Liver (tissue), 9 donors: ENCODE data around the gene SLC25A6. TPM values are rescaled to one million over a fixed set of nuclear protein-coding genes. Genes with fewer than 3 reads are reported as not detected.

Experiments used
- DNase-seq: peaks from one replicate; pipeline ENCODE4 v3.0.0-alpha.2; 2017; ENCODE audit warnings: low spot score
- H3K27ac ChIP-seq, 2 donors: one replicate each; pipeline ENCODE4 v1.7.0; 2013; ENCODE audit warnings: inconsistent platforms in 2 of 2, low read length in 2 of 2, control low read depth in 1 of 2, low read depth in 1 of 2, mild to moderate bottlenecking in 1 of 2
- H3K27me3 ChIP-seq, 4 donors: one replicate each; pipeline versions ENCODE4 v1.6.1 to v1.7.0; 2013; ENCODE audit warnings: low read length in 3 of 4, inconsistent platforms in 1 of 4, mild to moderate bottlenecking in 1 of 4, moderate library complexity in 1 of 4; ENCODE audit not compliant: control insufficient read depth in 4 of 4, insufficient read depth in 4 of 4
- H3K36me3 ChIP-seq, 4 donors: one replicate each; pipeline versions ENCODE4 v1.6.1 to v1.7.0; 2013; ENCODE audit warnings: low read length in 3 of 4, mild to moderate bottlenecking in 3 of 4, low read depth in 1 of 4, moderate library complexity in 1 of 4; ENCODE audit not compliant: control insufficient read depth in 4 of 4, insufficient read depth in 3 of 4
- H3K4me1 ChIP-seq, 4 donors: one replicate each; pipeline versions ENCODE4 v1.6.1 to v1.7.0; 2013; ENCODE audit warnings: low read length in 3 of 4, mild to moderate bottlenecking in 3 of 4, moderate library complexity in 1 of 4; ENCODE audit not compliant: control insufficient read depth in 4 of 4, insufficient read depth in 4 of 4
- H3K4me3 ChIP-seq, 3 donors: one replicate each; pipeline versions ENCODE4 v1.6.1 to v1.7.0; 2013; ENCODE audit warnings: low read length in 3 of 3, control low read depth in 1 of 3, low read depth in 1 of 3, mild to moderate bottlenecking in 1 of 3
- H3K9ac ChIP-seq, 2 donors: one replicate each; pipeline ENCODE4 v1.7.0; 2013; ENCODE audit warnings: low read length in 2 of 2, mild to moderate bottlenecking in 2 of 2, moderate library complexity in 2 of 2, control low read depth in 1 of 2, low read depth in 1 of 2
- H3K9me3 ChIP-seq, 4 donors: one replicate each; pipeline versions ENCODE4 v1.6.1 to v1.7.0; 2013; ENCODE audit warnings: low read length in 3 of 4; ENCODE audit not compliant: control insufficient read depth in 4 of 4
- EGR1 ChIP-seq, 2 donors: IDR thresholded peaks; 2 replicates each; pipeline ENCODE4 v1.6.1; 2016 to 2018; ENCODE audit warnings: antibody characterized with exemption in 2 of 2, low read depth in 2 of 2
- FOXA1 ChIP-seq: IDR thresholded peaks from 2 replicates; pipeline ENCODE4 v1.6.1; 2016; ENCODE audit warnings: antibody characterized with exemption
- FOXA2 ChIP-seq: IDR thresholded peaks from 2 replicates; pipeline ENCODE4 v1.6.1; 2016; ENCODE audit warnings: antibody characterized with exemption
- GABPA ChIP-seq, 2 donors: IDR thresholded peaks in 1 of 2; conservative IDR thresholded peaks in 1 of 2; 2 replicates each; pipeline ENCODE4 v1.6.1; 2016; ENCODE audit warnings: antibody characterized with exemption in 2 of 2, mild to moderate bottlenecking in 1 of 2, moderate library complexity in 1 of 2
- HNF4A ChIP-seq, 2 donors: conservative IDR thresholded peaks; 2 replicates each; pipeline ENCODE4 v1.6.1; 2016; ENCODE audit warnings: antibody characterized with exemption in 2 of 2, mild to moderate bottlenecking in 2 of 2
- HNF4G ChIP-seq: IDR thresholded peaks from 2 replicates; pipeline ENCODE4 v1.6.1; 2016; ENCODE audit warnings: antibody characterized with exemption
- JUND ChIP-seq, 2 donors: IDR thresholded peaks; 2 replicates each; pipeline ENCODE4 v1.6.1; 2016; ENCODE audit warnings: antibody characterized with exemption in 2 of 2
- NR2F2 ChIP-seq: IDR thresholded peaks from 2 replicates; pipeline ENCODE4 v1.6.1; 2016; ENCODE audit warnings: antibody characterized with exemption
- RAD21 ChIP-seq, 2 donors: IDR thresholded peaks; 2 replicates each; pipeline ENCODE4 v1.6.1; 2016; ENCODE audit warnings: antibody characterized with exemption in 2 of 2, mild to moderate bottlenecking in 2 of 2
- RXRA ChIP-seq, 2 donors: IDR thresholded peaks; 2 replicates each; pipeline ENCODE4 v1.6.1; 2017 to 2018; ENCODE audit warnings: antibody characterized with exemption in 2 of 2, mild to moderate bottlenecking in 1 of 2
- SP1 ChIP-seq: IDR thresholded peaks from 2 replicates; pipeline ENCODE4 v1.6.1; 2018; ENCODE audit warnings: antibody characterized with exemption, mild to moderate bottlenecking
- TAF1 ChIP-seq: conservative IDR thresholded peaks from 2 replicates; pipeline ENCODE4 v1.6.1; 2016; ENCODE audit warnings: antibody characterized with exemption, mild to moderate bottlenecking
- YY1 ChIP-seq: IDR thresholded peaks from 2 replicates; pipeline ENCODE4 v1.6.1; 2016; ENCODE audit warnings: antibody characterized with exemption, mild to moderate bottlenecking
- WGBS: extraction: QIAGEN DNeasy Blood & Tissue Kit; methylation state at CpG from one replicate; pipeline ENCODE4 v1.1.7; 2013; 5-methylcytosine and 5-hydroxymethylcytosine counted together
- polyA plus RNA-seq, 2 donors: library from polyadenylated mRNA; stranded (reverse) in 1 of 2; unstranded in 1 of 2; fragments of 200-250 nt in 1 of 2; fragments of >200 nt in 1 of 2; fragmentation: Nextera tagmentation in 1 of 2; extraction: Ambion mirVana in 1 of 2; gene quantifications; one replicate each; pipeline versions ENCODE4 v1.2.1 to v1.2.3, GENCODE V29; 2013 to 2015
- total RNA-seq, 2 donors: library from RNA; depleted of rRNA; stranded (reverse); fragments of >200 nt; gene quantifications; one replicate each; pipeline ENCODE4 v1.2.3, GENCODE V29; 2014
- TF ChIP-seq, protein P1 (sequence below): IDR thresholded peaks from 2 replicates; pipeline ENCODE4 v1.6.1; 2016; ENCODE audit warnings: antibody characterized with exemption, mild to moderate bottlenecking
- TF ChIP-seq, protein P2 (sequence below): fragments of 150-350 bp; IDR thresholded peaks from 2 replicates; pipeline ENCODE4 v1.5.1; 2017; ENCODE audit warnings: improper control_type of control experiment, low read depth, low read length; ENCODE audit not compliant: missing input control
- TF ChIP-seq, protein P3 (sequence below): IDR thresholded peaks from 2 replicates; pipeline ENCODE4 v1.6.1; 2016; ENCODE audit warnings: antibody characterized with exemption
- TF ChIP-seq, protein P4 (sequence below): IDR thresholded peaks from 2 replicates; pipeline ENCODE4 v1.6.1; 2016; ENCODE audit warnings: antibody characterized with exemption
- TF ChIP-seq, protein P5 (sequence below): IDR thresholded peaks from 2 replicates; pipeline ENCODE4 v1.6.1; 2016; ENCODE audit warnings: antibody characterized with exemption
- donor health status: healthy.
- donor health status: healthy.
- donor health status: healthy.
- donor health status: healthy.
- donor health status: healthy.

Gene SLC25A6
- total and polyA plus RNA-seq, 4 donors, result 44.8 to 110 (median 64.0) TPM

DNA sequence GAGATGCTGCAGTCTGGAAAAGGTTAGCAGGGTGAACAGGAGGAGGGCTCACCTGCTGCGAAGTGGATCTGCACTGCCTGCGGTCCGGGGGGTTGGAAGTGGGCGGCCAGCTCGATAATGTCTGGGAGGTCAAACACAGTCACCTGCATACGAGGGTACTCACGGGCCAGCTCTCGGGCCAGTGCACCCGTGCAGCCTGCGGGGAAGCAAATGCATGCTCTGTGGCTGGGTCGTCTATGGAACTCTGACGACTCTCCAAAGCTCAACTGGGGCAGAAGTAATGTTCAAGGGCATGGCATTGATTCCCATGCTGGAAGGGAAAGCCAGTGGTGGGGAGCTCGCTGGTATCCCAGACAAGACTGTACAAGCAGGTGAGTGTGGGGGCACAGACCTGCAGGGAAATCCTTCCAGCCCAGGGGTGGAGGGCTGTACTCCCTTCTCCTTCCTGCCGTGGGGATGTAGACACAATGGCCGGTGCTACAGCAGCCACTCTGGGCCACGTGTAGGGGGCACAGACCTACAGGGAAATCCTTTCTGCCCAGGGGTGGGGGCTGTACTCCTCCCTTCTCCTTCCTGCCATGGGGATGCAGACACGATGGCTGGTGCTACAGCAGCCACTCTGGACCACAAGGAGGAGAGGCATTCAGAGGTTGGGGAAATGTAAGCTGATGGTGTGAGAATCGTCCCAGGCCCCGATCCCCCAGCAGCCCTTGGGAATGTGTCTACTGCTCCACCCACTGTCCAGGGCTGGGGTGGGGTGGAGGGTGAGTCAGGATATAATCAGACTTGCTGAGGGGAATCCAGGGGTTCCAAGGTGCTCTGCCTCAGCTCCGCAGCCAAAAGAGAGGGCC is 26.2 kb upstream of the SLC25A6 start:
- WGBS, result 92% methylated on average over 20 of the region's 20 CpGs
- Histone ChIP-seq H3K9ac (no peak overlapping the region), H3K9me3 (peaks cover 1 to 8% (median 7%) of the 10 kb centered on the region in 4 donors), H3K4me3 (no peak overlapping the region), H3K36me3 (peaks cover 9 to 46% (median 24%) of the 10 kb centered on the region in 4 donors), H3K27ac (no peak overlapping the region), H3K27me3 (no peaks in the 10 kb centered on the region), H3K4me1 (no peaks in the 10 kb centered on the region)
- no peak for TF ChIP-seq SP1
- TF ChIP-seq RXRA (IDR thresholded peaks at IDR 0.05), result no peak
- TF ChIP-seq, protein P1, sequence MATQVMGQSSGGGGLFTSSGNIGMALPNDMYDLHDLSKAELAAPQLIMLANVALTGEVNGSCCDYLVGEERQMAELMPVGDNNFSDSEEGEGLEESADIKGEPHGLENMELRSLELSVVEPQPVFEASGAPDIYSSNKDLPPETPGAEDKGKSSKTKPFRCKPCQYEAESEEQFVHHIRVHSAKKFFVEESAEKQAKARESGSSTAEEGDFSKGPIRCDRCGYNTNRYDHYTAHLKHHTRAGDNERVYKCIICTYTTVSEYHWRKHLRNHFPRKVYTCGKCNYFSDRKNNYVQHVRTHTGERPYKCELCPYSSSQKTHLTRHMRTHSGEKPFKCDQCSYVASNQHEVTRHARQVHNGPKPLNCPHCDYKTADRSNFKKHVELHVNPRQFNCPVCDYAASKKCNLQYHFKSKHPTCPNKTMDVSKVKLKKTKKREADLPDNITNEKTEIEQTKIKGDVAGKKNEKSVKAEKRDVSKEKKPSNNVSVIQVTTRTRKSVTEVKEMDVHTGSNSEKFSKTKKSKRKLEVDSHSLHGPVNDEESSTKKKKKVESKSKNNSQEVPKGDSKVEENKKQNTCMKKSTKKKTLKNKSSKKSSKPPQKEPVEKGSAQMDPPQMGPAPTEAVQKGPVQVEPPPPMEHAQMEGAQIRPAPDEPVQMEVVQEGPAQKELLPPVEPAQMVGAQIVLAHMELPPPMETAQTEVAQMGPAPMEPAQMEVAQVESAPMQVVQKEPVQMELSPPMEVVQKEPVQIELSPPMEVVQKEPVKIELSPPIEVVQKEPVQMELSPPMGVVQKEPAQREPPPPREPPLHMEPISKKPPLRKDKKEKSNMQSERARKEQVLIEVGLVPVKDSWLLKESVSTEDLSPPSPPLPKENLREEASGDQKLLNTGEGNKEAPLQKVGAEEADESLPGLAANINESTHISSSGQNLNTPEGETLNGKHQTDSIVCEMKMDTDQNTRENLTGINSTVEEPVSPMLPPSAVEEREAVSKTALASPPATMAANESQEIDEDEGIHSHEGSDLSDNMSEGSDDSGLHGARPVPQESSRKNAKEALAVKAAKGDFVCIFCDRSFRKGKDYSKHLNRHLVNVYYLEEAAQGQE, result no peak
- no peak for TF ChIP-seq TAF1
- no peak for TF ChIP-seq HNF4A (conservative IDR thresholded peaks at IDR 0.05)
- TF ChIP-seq RAD21 (IDR thresholded peaks at IDR 0.05), result no peak
- no peak for TF ChIP-seq HNF4G
- TF ChIP-seq, protein P2, sequence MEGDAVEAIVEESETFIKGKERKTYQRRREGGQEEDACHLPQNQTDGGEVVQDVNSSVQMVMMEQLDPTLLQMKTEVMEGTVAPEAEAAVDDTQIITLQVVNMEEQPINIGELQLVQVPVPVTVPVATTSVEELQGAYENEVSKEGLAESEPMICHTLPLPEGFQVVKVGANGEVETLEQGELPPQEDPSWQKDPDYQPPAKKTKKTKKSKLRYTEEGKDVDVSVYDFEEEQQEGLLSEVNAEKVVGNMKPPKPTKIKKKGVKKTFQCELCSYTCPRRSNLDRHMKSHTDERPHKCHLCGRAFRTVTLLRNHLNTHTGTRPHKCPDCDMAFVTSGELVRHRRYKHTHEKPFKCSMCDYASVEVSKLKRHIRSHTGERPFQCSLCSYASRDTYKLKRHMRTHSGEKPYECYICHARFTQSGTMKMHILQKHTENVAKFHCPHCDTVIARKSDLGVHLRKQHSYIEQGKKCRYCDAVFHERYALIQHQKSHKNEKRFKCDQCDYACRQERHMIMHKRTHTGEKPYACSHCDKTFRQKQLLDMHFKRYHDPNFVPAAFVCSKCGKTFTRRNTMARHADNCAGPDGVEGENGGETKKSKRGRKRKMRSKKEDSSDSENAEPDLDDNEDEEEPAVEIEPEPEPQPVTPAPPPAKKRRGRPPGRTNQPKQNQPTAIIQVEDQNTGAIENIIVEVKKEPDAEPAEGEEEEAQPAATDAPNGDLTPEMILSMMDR, result no peak
- TF ChIP-seq FOXA1, result no peak
- TF ChIP-seq GABPA (IDR thresholded peaks at IDR 0.05 in 1 of 2, conservative IDR thresholded peaks at IDR 0.05 in 1 of 2), result no peak
- TF ChIP-seq YY1, result no peak
- DNase-seq, result no peak

DNA sequence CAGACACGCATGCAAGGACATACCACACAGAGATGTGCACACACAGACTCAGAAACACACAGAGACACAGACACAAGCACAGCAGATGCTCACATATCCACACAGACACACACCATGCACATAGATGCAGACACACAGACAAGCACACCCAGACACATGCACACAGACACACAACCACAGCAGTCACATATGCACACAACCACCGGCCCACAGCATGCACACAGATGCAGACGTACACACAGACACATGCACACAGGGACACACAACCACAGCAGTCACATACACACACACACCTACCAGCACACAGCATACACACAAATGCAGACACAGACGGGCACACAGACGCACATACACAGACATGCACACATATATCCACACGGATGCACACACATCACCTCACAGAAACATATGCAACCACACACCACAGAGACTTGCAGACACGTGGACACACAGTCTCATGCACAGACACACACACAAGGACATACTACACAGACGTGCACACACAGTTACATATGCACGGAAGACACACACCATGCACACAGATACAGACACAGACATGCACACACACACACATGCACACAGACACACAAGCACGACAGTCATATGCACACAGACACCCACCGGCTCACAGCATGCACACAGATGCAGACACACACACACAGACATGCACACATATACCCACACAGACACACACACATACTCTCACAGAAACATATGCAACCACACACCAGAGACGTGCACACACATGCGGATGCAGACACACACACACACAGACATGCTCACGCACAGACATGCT is 25.2 kb upstream of the SLC25A6 start:
- H3K9ac ChIP-seq, result no peak overlapping the region
- TF ChIP-seq, protein P3, sequence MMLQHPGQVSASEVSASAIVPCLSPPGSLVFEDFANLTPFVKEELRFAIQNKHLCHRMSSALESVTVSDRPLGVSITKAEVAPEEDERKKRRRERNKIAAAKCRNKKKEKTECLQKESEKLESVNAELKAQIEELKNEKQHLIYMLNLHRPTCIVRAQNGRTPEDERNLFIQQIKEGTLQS, result no peak
- TF ChIP-seq FOXA1 (no peak), RAD21 (IDR thresholded peaks at IDR 0.05) (no peak), HNF4A (conservative IDR thresholded peaks at IDR 0.05) (no peak), YY1 (no peak), RXRA (IDR thresholded peaks at IDR 0.05) (no peak), FOXA2 (no peak), HNF4G (no peak), NR2F2 (no peak), EGR1 (IDR thresholded peaks at IDR 0.05; ENCODE audit: low read depth in 2 of 2) (no peak), JUND (IDR thresholded peaks at IDR 0.05) (no peak)
- TF ChIP-seq, protein P4, sequence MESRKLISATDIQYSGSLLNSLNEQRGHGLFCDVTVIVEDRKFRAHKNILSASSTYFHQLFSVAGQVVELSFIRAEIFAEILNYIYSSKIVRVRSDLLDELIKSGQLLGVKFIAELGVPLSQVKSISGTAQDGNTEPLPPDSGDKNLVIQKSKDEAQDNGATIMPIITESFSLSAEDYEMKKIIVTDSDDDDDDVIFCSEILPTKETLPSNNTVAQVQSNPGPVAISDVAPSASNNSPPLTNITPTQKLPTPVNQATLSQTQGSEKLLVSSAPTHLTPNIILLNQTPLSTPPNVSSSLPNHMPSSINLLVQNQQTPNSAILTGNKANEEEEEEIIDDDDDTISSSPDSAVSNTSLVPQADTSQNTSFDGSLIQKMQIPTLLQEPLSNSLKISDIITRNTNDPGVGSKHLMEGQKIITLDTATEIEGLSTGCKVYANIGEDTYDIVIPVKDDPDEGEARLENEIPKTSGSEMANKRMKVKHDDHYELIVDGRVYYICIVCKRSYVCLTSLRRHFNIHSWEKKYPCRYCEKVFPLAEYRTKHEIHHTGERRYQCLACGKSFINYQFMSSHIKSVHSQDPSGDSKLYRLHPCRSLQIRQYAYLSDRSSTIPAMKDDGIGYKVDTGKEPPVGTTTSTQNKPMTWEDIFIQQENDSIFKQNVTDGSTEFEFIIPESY, result no peak
- TF ChIP-seq, protein P1, result no peak
- TF ChIP-seq, protein P5, sequence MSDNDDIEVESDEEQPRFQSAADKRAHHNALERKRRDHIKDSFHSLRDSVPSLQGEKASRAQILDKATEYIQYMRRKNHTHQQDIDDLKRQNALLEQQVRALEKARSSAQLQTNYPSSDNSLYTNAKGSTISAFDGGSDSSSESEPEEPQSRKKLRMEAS, result no peak
- H3K4me3 ChIP-seq, result no peak overlapping the region
- no peak for DNase-seq
- H3K36me3 ChIP-seq, result peaks cover 11 to 46% (median 23%) of the 10 kb centered on the region in 4 donors
- H3K27ac ChIP-seq, result no peak overlapping the region
- peaks cover 0 to 5% (median 3%) of the 10 kb centered on the region in 4 donors for H3K9me3 ChIP-seq
- H3K27me3 ChIP-seq, result no peaks in the 10 kb centered on the region
- WGBS, result 75% methylated on average over 14 of the region's 14 CpGs
- H3K4me1 ChIP-seq, result no peaks in the 10 kb centered on the region
